Measurements from ENCODE around the gene CEBPG. TPM values are rescaled to one million over a fixed set of nuclear protein-coding genes. Genes with fewer than 3 reads are reported as not detected.

The CEBPG gene
- total RNA-seq, 1 donor from 2014 or later, result 17.5 TPM

- ATAC-seq, result no peak
- intact Hi-C loops (cut with DNase I), result loop anchor here (5.0 kb wide), 1 partner anchor 75 kb away; the partner anchor contains the start of gene CEBPA
- no peak for DNase-seq (ENCODE audit: missing footprints)
These were observed 3.5 kb downstream of the CEBPG start for GRCh38 chr19:33376941-33377557.

GRCh38 chr19:33377586-33378475 is 4.3 kb downstream of the CEBPG start:
- ATAC-seq, result no peak
- intact Hi-C loops (cut with DNase I), result loop anchor here (5.0 kb wide), 1 partner anchor 76 kb away; the partner anchor contains the start of gene CEBPA
- DNase-seq (ENCODE audit: missing footprints), result no peak

- ATAC-seq (no peak), DNase-seq (ENCODE audit: missing footprints) (no peak)
- intact Hi-C loops (cut with DNase I), result loop anchor here (5.0 kb wide), 1 partner anchor 77 kb away; the partner anchor contains the start of gene CEBPA
These were observed 5.8 kb downstream of the CEBPG start for GRCh38 chr19:33379151-33379829.

GRCh38 chr19:33381101-33381500 is 7.6 kb downstream of the CEBPG start:
- DNase-seq (ENCODE audit: missing footprints) (no peak), ATAC-seq (no peak)
- intact Hi-C loops (cut with DNase I), result no loop called here

GRCh38 chr19:33382006-33382405 is 8.5 kb downstream of the CEBPG start:
- DNase-seq (ENCODE audit: missing footprints) (no peak), ATAC-seq (no peak)

GRCh38 chr19:33382982-33383381 is 9.5 kb downstream of the CEBPG start:
- intact Hi-C loops (cut with DNase I), result no loop called here
- ATAC-seq, result no peak

More at GRCh38 chr19:33382006-33382405, 8.5 kb downstream of the CEBPG start:
- intact Hi-C loops (cut with DNase I), result no loop called here

GRCh38 chr19:33383720-33384292 is 10.3 kb downstream of the CEBPG start:
- DNase-seq (ENCODE audit: missing footprints) (no peak), ATAC-seq (no peak)
- intact Hi-C loops (cut with DNase I), result no loop called here

More at GRCh38 chr19:33382982-33383381, 9.5 kb downstream of the CEBPG start:
- DNase-seq (ENCODE audit: missing footprints), result no peak

- intact Hi-C loops (cut with DNase I), result no loop called here
- ATAC-seq (no peak), DNase-seq (ENCODE audit: missing footprints) (no peak)
These were observed 11.5 kb downstream of the CEBPG start for GRCh38 chr19:33384983-33385382.

- intact Hi-C loops (cut with DNase I), result no loop called here
- peak; percentile 79 for DNase-seq (ENCODE audit: missing footprints)
- peak; percentile 40 for ATAC-seq
These were observed 12.4 kb downstream of the CEBPG start for GRCh38 chr19:33385956-33386355.

GRCh38 chr19:33386361-33386858 is 12.9 kb downstream of the CEBPG start:
- DNase-seq (ENCODE audit: missing footprints), result no peak
- no peak for ATAC-seq
- intact Hi-C loops (cut with DNase I), result no loop called here

GRCh38 chr19:33387351-33388230 is 14.1 kb downstream of the CEBPG start:
- intact Hi-C loops (cut with DNase I), result loop anchor here (2.0 kb wide), 1 partner anchor 13 kb away; no protein-coding TSS in a partner anchor
- ATAC-seq (no peak), DNase-seq (ENCODE audit: missing footprints) (no peak)

GRCh38 chr19:33388231-33388724 is 14.8 kb downstream of the CEBPG start:
- DNase-seq (ENCODE audit: missing footprints) (peak; percentile 76), ATAC-seq (peak; percentile 37)
- intact Hi-C loops (cut with DNase I), result loop anchor here (2.0 kb wide), 1 partner anchor 13 kb away; no protein-coding TSS in a partner anchor

- peak; percentile 52 for ATAC-seq
- DNase-seq (ENCODE audit: missing footprints), result peak; percentile 76
- intact Hi-C loops (cut with DNase I), result loop anchor here (2.0 kb wide), 1 partner anchor 14 kb away; no protein-coding TSS in a partner anchor
These were observed 15.4 kb downstream of the CEBPG start for GRCh38 chr19:33388725-33389420.

GRCh38 chr19:33389421-33390100 is 16.1 kb downstream of the CEBPG start:
- DNase-seq (ENCODE audit: missing footprints), result no peak
- ATAC-seq, result no peak
- intact Hi-C loops (cut with DNase I), result loop anchor here (2.0 kb wide), 1 partner anchor 15 kb away; no protein-coding TSS in a partner anchor

GRCh38 chr19:33390101-33390907 is 16.8 kb downstream of the CEBPG start:
- intact Hi-C loops (cut with DNase I), result no loop called here
- DNase-seq (ENCODE audit: missing footprints), result peak; percentile 83
- ATAC-seq, result peak; percentile 35

Data from Right ventricle myocardium inferior (tissue), 1 donor.